ENCODE results near the gene XYLT1.

XYLT1 gene

DNA sequence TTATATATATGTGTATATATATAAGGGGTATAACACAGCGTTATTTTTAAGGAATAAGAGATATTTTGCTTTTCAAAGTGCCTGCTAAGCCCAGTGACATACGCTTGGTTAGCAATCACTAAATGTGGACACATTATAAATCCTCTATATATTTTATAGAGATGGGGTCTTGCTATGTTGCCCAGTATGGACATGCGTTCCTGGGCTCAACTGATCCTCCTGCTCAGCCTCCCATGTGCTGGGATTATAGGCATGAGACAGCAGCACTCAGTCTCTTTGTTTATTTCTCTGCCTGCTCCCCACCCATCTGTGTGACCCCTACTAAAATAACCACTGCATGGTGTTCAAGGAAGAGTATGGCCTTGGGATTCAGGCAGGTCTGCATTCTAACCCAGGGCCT is 63.4 kb downstream of the XYLT1 start:
- H3K27ac Mint-ChIP-seq, result no peak overlapping the region
- peaks cover 15% of the 10 kb centered on the region for H3K9me3 Mint-ChIP-seq
- H3K27me3 Mint-ChIP-seq (ENCODE audit: low read depth, poor library complexity), result peaks cover 6% of the 10 kb centered on the region
- DNase-seq, result no peak
- H3K4me3 Mint-ChIP-seq, result no peak overlapping the region
- peaks cover 9% of the 10 kb centered on the region for H3K36me3 Mint-ChIP-seq (ENCODE audit: low read depth)
- TF ChIP-seq, protein P1, sequence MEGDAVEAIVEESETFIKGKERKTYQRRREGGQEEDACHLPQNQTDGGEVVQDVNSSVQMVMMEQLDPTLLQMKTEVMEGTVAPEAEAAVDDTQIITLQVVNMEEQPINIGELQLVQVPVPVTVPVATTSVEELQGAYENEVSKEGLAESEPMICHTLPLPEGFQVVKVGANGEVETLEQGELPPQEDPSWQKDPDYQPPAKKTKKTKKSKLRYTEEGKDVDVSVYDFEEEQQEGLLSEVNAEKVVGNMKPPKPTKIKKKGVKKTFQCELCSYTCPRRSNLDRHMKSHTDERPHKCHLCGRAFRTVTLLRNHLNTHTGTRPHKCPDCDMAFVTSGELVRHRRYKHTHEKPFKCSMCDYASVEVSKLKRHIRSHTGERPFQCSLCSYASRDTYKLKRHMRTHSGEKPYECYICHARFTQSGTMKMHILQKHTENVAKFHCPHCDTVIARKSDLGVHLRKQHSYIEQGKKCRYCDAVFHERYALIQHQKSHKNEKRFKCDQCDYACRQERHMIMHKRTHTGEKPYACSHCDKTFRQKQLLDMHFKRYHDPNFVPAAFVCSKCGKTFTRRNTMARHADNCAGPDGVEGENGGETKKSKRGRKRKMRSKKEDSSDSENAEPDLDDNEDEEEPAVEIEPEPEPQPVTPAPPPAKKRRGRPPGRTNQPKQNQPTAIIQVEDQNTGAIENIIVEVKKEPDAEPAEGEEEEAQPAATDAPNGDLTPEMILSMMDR (IDR thresholded peaks at IDR 0.05), result no peak
- H3K4me1 Mint-ChIP-seq, result peaks cover 16% of the 10 kb centered on the region

DNA sequence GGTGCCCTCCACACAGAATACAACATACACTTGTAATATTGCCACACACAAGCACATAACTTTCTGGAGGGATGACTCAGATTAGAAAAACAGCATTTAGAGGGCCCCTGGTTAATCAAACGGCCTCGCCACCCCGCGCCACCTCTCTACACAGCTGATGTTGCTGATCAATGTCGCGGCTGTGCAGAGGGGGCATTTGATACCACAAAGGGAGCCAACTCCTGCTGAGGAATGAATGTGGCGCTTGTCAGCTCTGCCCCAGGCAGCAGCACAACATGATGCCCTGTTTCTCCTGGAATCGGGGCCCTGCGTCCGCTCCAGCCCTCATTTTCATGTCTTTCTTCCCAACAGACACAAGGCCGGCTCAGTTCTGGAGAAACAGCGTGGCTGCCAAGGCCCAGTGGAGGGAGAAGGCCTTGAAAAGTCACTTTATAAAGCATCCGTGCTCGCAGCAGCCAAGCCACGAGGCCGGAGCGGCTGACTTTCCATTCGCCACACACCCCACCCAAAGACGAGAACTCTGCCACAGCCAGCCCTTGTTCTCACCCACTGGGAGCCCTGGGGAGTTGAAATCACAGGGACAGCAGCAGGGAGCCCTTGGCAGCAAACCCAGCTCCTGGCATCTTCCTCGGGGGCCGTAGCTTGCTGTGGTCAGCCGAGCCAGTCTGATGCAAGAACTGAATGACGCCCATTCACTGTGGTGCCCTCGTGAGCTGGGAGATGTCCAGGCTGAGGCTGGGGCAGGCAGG is 65.6 kb downstream of the XYLT1 start:
- no peak for DNase-seq
- Mint-ChIP-seq H3K27ac (no peak overlapping the region), H3K27me3 (ENCODE audit: low read depth, poor library complexity) (peaks cover 8% of the 10 kb centered on the region), H3K9me3 (peaks cover 10% of the 10 kb centered on the region), H3K4me1 (peaks cover 24% of the 10 kb centered on the region), H3K4me3 (no peak overlapping the region), H3K36me3 (ENCODE audit: low read depth) (peaks cover 7% of the 10 kb centered on the region)
- TF ChIP-seq, protein P1 (IDR thresholded peaks at IDR 0.05), result no peak

DNA sequence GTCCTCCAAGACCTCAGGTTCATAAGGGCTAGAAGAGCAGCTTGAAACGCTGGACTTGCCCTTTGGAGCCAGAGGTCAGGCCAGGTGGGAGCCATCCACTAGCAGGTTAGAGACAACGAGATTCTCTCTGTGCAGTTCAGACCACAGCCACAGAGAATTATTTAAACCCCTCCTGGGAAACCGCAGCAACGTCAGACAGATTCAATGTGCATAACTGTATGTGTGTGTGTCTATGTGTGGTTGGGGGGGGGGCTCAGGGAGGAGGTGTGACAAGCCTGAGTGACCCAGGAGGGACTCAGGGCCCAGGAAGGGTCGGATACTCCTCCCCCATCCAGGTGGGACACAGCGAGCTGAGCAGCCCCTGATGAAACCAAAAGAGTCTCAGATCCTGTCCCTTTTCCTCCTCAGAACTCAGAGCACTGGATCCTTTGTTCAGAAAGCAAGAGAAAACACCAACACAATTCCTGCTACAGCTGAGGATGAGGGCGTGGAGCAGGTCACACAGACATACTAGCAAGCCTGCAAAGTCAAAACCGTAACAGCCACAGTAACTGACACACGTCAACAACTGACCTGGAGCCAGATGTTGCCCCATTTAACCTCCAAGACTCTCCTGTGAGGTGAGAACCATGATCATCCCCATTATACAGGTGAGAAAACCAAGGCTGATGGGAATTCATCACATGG is 66.8 kb downstream of the XYLT1 start:
- Mint-ChIP-seq H3K27me3 (ENCODE audit: low read depth, poor library complexity) (peaks cover 8% of the 10 kb centered on the region), H3K4me3 (no peak overlapping the region), H3K27ac (no peak overlapping the region), H3K4me1 (peaks cover 24% of the 10 kb centered on the region), H3K9me3 (peaks cover 5% of the 10 kb centered on the region), H3K36me3 (ENCODE audit: low read depth) (peaks cover 5% of the 10 kb centered on the region)
- TF ChIP-seq, protein P1 (IDR thresholded peaks at IDR 0.05), result no peak
- no peak for DNase-seq

DNA sequence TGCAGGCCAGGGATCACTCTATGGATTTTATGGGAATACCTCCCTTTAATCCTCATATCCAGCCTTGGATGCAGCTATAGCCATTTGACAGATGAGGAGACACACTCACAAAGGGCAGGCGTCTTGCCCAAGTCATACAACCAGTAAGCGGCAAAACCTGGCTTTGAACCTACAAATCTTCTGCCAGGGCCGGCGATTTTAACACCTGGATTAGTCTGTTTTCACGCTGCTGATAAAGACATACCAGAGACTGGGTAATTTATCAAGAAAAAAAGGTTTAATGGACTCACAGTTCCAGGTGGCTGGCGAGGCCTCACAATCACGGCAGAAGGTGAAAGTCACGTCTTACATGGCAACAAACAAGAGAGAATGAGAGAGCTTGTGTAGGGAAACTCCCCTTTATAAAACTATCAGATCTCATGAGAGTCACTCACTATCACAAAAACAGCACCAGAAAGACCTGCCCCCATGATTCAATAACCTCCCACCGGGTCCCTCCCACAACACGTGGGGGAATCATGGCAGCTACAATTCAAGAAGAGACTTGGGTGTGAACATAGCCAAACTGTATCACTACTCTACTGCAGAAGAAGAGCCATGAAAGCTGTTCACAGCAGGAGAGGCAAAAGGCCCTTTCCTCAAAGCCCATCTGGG is 67.5 kb downstream of the XYLT1 start:
- Mint-ChIP-seq H3K27ac (no peak overlapping the region), H3K4me1 (peaks cover 24% of the 10 kb centered on the region), H3K9me3 (peaks cover 4% of the 10 kb centered on the region), H3K36me3 (ENCODE audit: low read depth) (peaks cover 5% of the 10 kb centered on the region), H3K4me3 (no peak overlapping the region), H3K27me3 (ENCODE audit: low read depth, poor library complexity) (peaks cover 8% of the 10 kb centered on the region)
- DNase-seq, result no peak
- TF ChIP-seq, protein P1 (IDR thresholded peaks at IDR 0.05), result no peak

DNA sequence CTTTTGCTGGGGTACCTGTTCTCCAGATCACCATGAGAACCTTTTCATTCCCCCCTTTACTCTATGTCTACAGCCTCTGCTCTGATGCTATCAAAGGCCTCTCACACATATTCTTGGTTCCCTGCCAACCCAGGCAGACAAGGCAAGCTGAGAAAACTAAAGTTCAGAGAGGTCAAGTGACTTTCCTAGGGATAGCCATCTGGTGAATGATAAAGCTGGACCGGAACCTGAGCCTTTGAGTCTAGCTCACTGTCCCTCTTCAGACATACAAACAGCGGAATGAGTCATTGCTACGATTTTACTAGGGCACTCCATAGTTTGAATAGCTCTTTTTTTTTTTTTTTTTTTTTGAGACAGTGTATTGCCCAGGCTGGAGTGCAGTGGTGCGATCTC is 73.3 kb downstream of the XYLT1 start:
- H3K27me3 Mint-ChIP-seq (ENCODE audit: low read depth, poor library complexity), result peaks cover 3% of the 10 kb centered on the region
- H3K9me3 Mint-ChIP-seq, result no peaks in the 10 kb centered on the region
- TF ChIP-seq, protein P1 (IDR thresholded peaks at IDR 0.05), result no peak
- H3K27ac Mint-ChIP-seq, result no peak overlapping the region
- DNase-seq, result no peak
- peaks cover 22% of the 10 kb centered on the region for H3K4me1 Mint-ChIP-seq
- H3K36me3 Mint-ChIP-seq (ENCODE audit: low read depth), result no peaks in the 10 kb centered on the region
- H3K4me3 Mint-ChIP-seq, result no peak overlapping the region
